Skin of body (tissue), 2 donors: ENCODE results near the gene PIK3C3. TPM values are rescaled to one million over a fixed set of nuclear protein-coding genes. Genes with fewer than 3 reads are reported as not detected.
"Not testable (repeated sequence)": the region's sequence is repeated elsewhere in the genome, so short reads cannot be mapped to it uniquely, and the experiment has no call there.

Source experiments
- DNase-seq: peaks from one replicate; lab custom pipeline; 2025; lab: John Stamatoyannopoulos, UW
- total RNA-seq: library from RNA; depleted of rRNA; stranded (reverse); fragments of >200 nt; gene quantifications from one replicate; pipeline ENCODE4 v1.2.3, GENCODE V29; 2014

Gene PIK3C3
- total RNA-seq, 1 donor from 2014 or later = 38.3 TPM

- no peak for DNase-seq
Measured at GRCh38 chr18:41965634-41966255, 10.7 kb downstream of the PIK3C3 start.

- DNase-seq = no peak
Measured at GRCh38 chr18:41966943-41967342, 11.9 kb downstream of the PIK3C3 start.

- no peak for DNase-seq
Measured at GRCh38 chr18:41967680-41968079, 12.6 kb downstream of the PIK3C3 start.

DNA sequence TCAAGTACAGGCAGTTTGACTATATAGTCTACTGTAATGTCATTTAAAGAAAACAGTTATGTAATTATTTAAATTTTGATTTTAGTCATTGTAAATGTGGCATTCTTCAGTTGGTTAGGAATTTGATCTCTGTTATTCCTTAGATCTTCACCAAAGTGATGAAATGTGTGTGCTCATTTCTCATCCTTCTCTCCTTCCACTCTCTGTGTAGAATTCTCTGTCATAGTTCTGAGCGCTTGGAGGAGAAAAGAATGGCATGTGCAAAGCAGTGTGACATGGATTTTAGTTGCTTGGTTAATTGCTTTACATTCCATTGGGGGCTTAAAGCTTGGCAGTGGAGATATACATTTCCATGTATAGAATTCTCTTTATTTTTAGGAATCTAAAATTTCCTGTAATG is 14.8 kb downstream of the PIK3C3 start:
- no peak for DNase-seq

- no peak for DNase-seq
Measured at GRCh38 chr18:41972067-41972925, 17.3 kb downstream of the PIK3C3 start.

DNA sequence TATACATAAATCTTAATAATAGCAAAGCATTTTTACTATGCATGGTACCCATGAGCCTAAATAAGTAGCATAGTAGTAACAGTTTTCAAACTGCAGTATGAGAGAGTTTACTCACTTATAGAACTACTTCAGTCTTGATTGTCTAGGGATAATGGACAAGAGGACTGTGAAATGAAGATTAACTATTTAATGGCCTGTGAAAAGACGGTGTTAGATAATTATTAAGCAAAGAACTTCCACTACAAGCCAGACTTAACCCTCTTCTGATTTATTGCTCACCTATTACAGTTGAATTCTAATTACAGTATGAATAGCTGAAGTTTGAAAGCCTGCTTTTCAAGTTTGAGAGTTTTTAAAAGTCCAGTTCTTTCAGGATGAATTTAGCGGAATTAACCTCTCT is 18.9 kb downstream of the PIK3C3 start:
- no peak for DNase-seq

GRCh38 chr18:41974796-41975201 is 19.8 kb downstream of the PIK3C3 start:
- DNase-seq = no peak

GRCh38 chr18:41975284-41975683 is 20.2 kb downstream of the PIK3C3 start:
- DNase-seq = no peak

DNA sequence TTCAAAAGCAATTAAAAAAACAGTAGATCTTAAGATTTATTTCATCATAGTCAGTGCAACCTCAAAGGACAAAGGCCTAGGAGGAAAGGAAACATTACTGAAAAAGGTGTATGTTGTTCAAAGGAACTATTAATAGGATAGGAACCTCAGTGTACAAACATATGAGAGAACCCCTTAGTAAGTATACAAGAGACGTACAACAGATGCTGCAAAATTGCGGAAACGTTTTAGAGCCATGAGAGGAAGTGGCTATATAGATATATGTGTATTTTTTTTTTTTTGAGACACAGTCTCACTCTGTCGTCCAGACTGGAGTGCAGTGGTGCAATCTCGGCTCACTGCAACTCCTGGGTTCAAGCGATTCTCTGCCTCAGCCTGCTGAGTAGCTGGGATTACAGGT is 22.2 kb downstream of the PIK3C3 start:
- no peak for DNase-seq

DNA sequence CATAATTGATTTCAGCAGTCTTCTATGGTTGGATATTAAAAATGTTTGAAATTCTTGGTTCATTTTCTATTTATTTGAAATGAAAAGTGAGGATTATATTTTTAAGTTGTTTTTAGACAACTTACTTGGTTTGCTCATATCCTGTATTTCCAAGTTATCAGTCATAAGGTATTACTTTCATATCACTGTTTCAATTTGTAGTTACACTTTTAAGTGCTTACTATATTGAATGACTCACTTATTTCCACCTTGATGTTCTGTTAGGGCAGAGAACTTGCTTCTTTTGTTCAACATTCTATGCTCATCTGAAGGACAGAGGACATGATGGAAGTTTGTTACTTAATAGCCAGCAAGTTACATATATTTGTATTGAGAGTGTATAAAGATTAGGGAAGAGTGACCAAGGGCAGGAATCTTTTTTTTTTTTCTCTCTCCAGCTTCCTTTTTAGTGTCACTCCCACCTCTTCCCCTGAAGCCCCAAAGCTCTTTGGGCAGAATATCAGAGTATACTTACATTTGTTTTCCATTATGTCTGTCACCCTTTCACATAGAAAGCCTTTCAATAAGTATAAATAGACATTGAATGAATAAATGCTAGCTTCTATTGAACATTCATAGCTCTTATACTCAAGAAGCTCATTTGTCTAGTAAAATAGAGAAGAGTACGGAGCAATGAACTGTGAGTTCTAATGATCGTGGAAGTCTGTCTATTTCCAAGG is 28.1 kb downstream of the PIK3C3 start:
- DNase-seq = no peak

- DNase-seq = no peak
Measured at GRCh38 chr18:41985914-41986313, 30.9 kb downstream of the PIK3C3 start.

- no peak for DNase-seq
Measured at GRCh38 chr18:41989508-41989907, 34.5 kb downstream of the PIK3C3 start.

DNA sequence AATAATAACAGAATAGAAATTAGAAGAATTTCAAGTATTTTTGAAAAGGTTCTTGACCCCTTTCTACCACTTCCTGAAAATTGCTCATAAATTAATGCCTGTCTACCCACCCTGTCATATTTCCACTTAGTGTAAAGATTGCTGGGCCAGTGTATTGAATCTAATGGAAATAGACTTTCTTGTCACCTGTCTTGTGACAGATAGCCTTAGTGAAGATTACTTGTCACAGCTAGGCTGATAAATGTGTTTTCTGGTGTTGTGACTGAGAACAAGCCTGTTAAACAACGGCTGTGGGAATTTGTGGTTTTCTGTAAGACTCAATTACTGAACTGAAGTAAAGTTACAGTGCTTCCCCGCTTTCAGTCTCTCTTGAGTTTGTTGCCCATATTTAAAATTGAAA is 37.0 kb downstream of the PIK3C3 start:
- no peak for DNase-seq

DNA sequence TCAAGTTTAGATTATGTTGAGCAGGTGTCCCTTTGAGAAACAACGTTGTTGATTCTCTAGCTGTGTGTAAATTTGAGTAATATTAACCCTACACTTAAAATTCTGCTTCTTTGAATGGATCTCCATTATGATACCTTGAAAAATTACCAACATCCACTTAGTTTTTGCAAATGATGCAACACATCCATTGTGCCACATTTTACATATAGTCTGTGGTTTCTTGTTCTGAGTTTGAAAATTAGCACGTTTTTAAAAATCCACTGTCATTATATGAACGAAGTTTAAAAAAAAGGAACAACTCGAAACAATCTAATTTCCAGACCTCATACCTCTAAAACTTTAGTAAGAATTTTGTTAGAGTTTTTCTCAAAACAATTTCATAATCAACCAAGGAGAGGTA is 37.7 kb downstream of the PIK3C3 start:
- no peak for DNase-seq

- DNase-seq = no peak
Measured at GRCh38 chr18:41993151-41993550, 38.1 kb downstream of the PIK3C3 start.

DNA sequence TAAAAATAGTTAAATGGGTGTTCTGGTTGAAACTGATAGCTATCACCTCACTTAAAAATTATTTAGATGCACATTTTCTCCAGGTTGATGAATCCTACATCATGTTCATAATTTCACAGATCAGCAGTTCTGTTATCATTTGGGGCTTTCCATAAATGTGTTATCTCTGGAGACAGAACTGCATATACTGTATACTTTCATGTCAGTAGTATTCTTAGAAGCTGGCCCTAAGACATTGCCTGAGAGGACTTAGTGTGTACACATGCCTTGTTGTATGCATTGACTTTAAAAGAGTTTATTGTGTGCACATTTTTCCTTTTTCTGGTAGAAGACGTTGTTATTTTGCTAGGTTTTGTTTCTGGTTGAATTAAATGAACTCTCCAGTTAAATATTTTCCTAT is 41.0 kb downstream of the PIK3C3 start:
- no peak for DNase-seq

DNA sequence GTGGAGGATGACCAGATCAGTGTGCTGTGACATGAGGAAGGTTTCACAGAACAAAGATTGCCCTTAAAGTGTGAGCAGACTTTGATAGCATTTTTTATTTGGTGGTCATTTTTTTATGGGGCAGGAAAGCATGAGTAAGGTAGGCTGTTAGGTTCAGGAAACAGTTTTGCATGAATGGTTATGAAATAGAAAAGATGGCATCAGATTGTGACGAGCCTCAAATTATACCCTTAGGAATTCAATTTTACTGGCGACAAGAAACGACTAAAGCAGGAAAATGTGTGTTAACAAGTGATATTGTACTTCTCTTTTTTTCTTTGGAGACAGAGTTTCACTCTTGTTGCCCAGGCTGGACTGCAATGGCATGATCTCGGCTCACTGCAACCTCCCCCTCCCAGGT is 44.7 kb downstream of the PIK3C3 start:
- no peak for DNase-seq

GRCh38 chr18:42001801-42002200 is 46.8 kb downstream of the PIK3C3 start:
- no peak for DNase-seq

DNA sequence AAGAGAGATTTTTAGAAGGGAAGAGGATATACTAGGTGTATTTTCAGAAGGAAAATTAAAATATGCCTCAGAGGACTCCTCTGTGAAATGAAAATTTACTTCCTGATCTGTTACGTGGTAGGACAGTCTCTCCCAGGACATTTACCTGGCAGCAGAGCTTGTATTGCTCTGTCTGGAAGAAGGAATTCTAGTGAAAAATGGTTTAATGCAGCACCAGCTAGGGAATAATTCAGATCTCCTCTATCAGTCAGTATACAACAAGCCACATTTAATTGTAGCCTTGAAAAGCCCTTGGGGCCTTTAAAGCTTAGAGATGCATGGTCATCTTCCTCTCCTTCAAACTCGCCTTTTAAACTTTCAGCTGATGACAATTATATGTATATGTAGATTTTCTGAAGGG is 49.6 kb downstream of the PIK3C3 start:
- no peak for DNase-seq

DNA sequence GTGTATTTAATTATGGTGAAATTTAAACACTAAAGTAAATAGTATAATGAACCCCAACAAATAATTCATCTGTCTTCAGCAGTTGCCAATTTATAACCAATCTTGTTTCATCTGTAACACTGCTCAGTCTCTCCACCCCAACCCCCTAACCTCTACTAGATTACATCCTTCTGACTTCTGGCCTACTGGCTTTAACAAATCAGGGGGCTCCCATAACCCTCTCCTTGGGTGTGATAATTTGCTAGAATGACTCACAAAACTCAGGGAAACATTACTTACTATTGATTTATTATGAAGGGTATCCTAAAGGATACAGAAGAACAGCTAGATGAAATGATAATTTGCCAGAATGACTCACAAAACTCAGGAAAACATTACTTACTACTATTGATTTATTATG is 50.7 kb downstream of the PIK3C3 start:
- DNase-seq = no peak

DNA sequence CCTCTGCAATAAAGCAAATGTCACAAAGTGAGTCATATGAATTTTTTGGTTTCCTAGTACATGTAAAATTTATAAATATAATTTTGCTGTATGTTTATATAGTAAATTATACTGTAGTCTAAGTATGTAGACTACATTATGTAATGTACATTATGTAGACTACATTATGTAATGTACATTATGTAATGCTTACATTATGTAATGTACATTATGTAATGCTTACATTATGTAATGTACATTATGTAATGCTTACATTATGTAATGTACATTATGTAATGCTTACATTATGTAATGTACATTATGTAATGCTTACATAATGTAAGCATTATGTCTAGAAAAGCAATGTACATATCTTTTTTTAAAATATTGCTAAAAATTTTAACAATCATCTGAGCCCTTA is 54.4 kb downstream of the PIK3C3 start:
- DNase-seq = not testable (repeated sequence)

GRCh38 chr18:42011053-42011452 is 56.0 kb downstream of the PIK3C3 start:
- no peak for DNase-seq
